GM12878 (cell line): Measurements from ENCODE around the gene BTG4. TPM values are rescaled to one million over a fixed set of nuclear protein-coding genes. Genes with fewer than 3 reads are reported as not detected.

Experiments used
- ATAC-seq: fragments of 200-7000 bp; cut with Tn5 transposase; 3 replicates; pipeline ENCODE4 v1.9.1; 2020; ENCODE audit warnings: mild to moderate bottlenecking, moderate library complexity
- BruUV-seq: library from RNA; stranded (reverse); fragments of 400-500 nt; replicated peaks from 2 replicates; lab custom pipeline; 2021; lab: Mats Ljungman, UMichigan
- CTCF ChIA-PET: fragments of 300-600 bp; sonication (Branson Sonifier 250); formaldehyde crosslinking; extraction: SDS; loops from one replicate; lab custom pipeline; 2021; ENCODE audit warnings: inconsistent platforms; lab: Yijun Ruan, JAX
- POLR2A ChIA-PET: fragments of 350-600 bp; formaldehyde crosslinking; extraction: SDS; loops from one replicate; lab custom pipeline; 2021; ENCODE audit warnings: inconsistent platforms; lab: Charles Lee
- RAD21 ChIA-PET: fragments of 300-600 bp; sonication (Branson Sonifier 250); formaldehyde crosslinking; loops from one replicate; lab custom pipeline; 2023; ENCODE audit warnings: antibody characterized with exemption; ENCODE audit not compliant: unreplicated experiment; lab: Charles Lee
- SMC1A ChIA-PET: fragments of 300-600 bp; sonication (Branson Sonifier 250); formaldehyde crosslinking; loops from one replicate; lab custom pipeline; 2023; ENCODE audit not compliant: unreplicated experiment, uncharacterized antibody; lab: Charles Lee
- DNase-seq: peaks from one replicate; pipeline ENCODE4 v3.0.0-alpha.2; 2011; ENCODE audit warnings: low read depth, low spot score
- FAIRE-seq: peaks from 3 replicates; lab custom pipeline; 2011; peaks lifted over from hg19 to GRCh38; lab: Jason Lieb, UNC
- H2AFZ ChIP-seq: 2 replicates; pipeline ENCODE4 v1.6.0; 2011; ENCODE audit warnings: low read depth, low read length, control low read depth; ENCODE audit not compliant: control insufficient read depth
- H3K27ac ChIP-seq: 2 replicates; pipeline ENCODE4 v1.5.1; 2011; ENCODE audit warnings: control low read depth; ENCODE audit not compliant: control insufficient read depth, insufficient read depth
- H3K27me3 ChIP-seq, 2 experiments: replicated peaks in 1 of 2; 2 replicates each; pipeline versions ENCODE4 v1.6.0 to v1.6.1; 2011; ENCODE audit warnings: low read length in 1 of 2; ENCODE audit not compliant: control insufficient read depth in 2 of 2, insufficient read depth in 2 of 2
- H3K36me3 ChIP-seq, 2 experiments: 2 replicates each; pipeline ENCODE4 v1.5.1; 2011; ENCODE audit warnings: low read length in 1 of 2; ENCODE audit not compliant: control insufficient read depth in 2 of 2, insufficient read depth in 2 of 2
- H3K4me1 ChIP-seq: 2 replicates; pipeline ENCODE4 v1.6.1; 2011; ENCODE audit warnings: mild to moderate bottlenecking, low read length, moderate library complexity, mixed read lengths; ENCODE audit not compliant: control insufficient read depth, insufficient read depth
- H3K4me2 ChIP-seq: 2 replicates; pipeline ENCODE4 v1.6.0; 2011; ENCODE audit warnings: control low read depth; ENCODE audit not compliant: control insufficient read depth, insufficient read depth
- H3K4me3 ChIP-seq: fragments of 200-600 bp; sonication (generic); 2 replicates; pipeline ENCODE4 v1.5.1; 2016
- H3K79me2 ChIP-seq: 2 replicates; pipeline ENCODE4 v1.6.0; 2011; ENCODE audit warnings: low read length; ENCODE audit not compliant: control insufficient read depth, insufficient read depth
- H3K9ac ChIP-seq: 2 replicates; pipeline ENCODE4 v1.8.0; 2011; ENCODE audit warnings: low read length, control low read depth, mixed read lengths; ENCODE audit not compliant: control insufficient read depth, insufficient read depth
- H3K9me3 ChIP-seq: replicated peaks from 3 replicates; pipeline ENCODE4 v1.5.1; 2011; ENCODE audit warnings: mild to moderate bottlenecking, low read length; ENCODE audit not compliant: control insufficient read depth, insufficient read depth
- H4K20me1 ChIP-seq: 2 replicates; pipeline ENCODE4 v1.6.0; 2011; ENCODE audit not compliant: control insufficient read depth, insufficient read depth
- FOS ChIP-seq: IDR thresholded peaks from 3 replicates; pipeline ENCODE4 v1.6.1; 2011; ENCODE audit warnings: borderline replicate concordance; ENCODE audit not compliant: insufficient read length; ENCODE audit errors: extremely low read depth
- GATAD2B ChIP-seq: fragments of 450-650 bp; conservative IDR thresholded peaks from 2 replicates; pipeline ENCODE4 v1.6.1; 2017; ENCODE audit warnings: low read depth, mild to moderate bottlenecking, moderate library complexity
- RFX5 ChIP-seq: IDR thresholded peaks from 2 replicates; pipeline ENCODE4 v1.6.1; 2011; ENCODE audit warnings: low read depth, low read length, improper control_type of control experiment
- ZBTB11 ChIP-seq: fragments of 450-650 bp; formaldehyde crosslinking; IDR thresholded peaks from 2 replicates; pipeline ENCODE4 v1.5.0; 2022; ENCODE audit warnings: mild to moderate bottlenecking, missing genetic modification characterization
- WGBS: methylation state at CpG from one replicate; pipeline ENCODE4 v1.1.6; 2016; ENCODE audit warnings: low lambda C conversion rate; ENCODE audit not compliant: insufficient replicate concordance, insufficient coverage; ENCODE audit errors: missing lambda C conversion rate; 5-methylcytosine and 5-hydroxymethylcytosine counted together
- in situ Hi-C: fragments of 300-500 bp; cut with MboI; formaldehyde crosslinking; loops from 9 replicates; pipeline ENCODE4 v1.14.3; 2018; ENCODE audit warnings: mixed read lengths
- intact Hi-C: fragments of 100-400 bp; cut with micrococcal nuclease; formaldehyde crosslinking; loops from one replicate; pipeline ENCODE4 v1.14.2; 2022; ENCODE audit not compliant: unreplicated experiment
- microRNA counts: library from miRNA; unstranded; fragments of <30 nt; microRNA quantifications from one replicate; lab custom pipeline; 2016
- microRNA-seq: library from miRNA; unstranded; fragments of <30 nt; microRNA quantifications from one replicate; pipeline ENCODE4, GENCODE V29; 2018
- polyA plus RNA-seq, 11 experiments: library from polyadenylated mRNA; depleted of rRNA in 4 of 11; unstranded in 6 of 11; stranded (reverse) in 5 of 11; fragments of >200 nt; fragmentation: Nextera tagmentation in 4 of 11; fragmentation: Illumina TruSeq in 1 of 11; extraction: Ambion mirVana in 4 of 11; extraction: Trizol in 1 of 11; gene quantifications; 1 replicate in 1 of 11; 2 replicates in 10 of 11; pipeline versions ENCODE4 v1.2.1 to v1.2.3, GENCODE V29; 2011 to 2016; ENCODE audit warnings: inconsistent platforms in 2 of 11, missing spikeins in 2 of 11, low read depth in 1 of 11
- small RNA-seq: library from RNA; depleted of rRNA; stranded (forward); fragments of <200 nt; gene quantifications from one replicate; pipeline ENCODE3, GENCODE V24; 2014
- total RNA-seq, 4 experiments: library from RNA; depleted of rRNA in 3 of 4; stranded (reverse); fragments of >200 nt in 3 of 4; fragmentation: Illumina TruSeq in 1 of 4; extraction: Trizol in 1 of 4; gene quantifications; 2 replicates each; pipeline versions ENCODE4 v1.2.1 to v1.2.3, GENCODE V29; 2013 to 2021
- TF ChIP-seq, protein P1 (sequence below): IDR thresholded peaks from 2 replicates; pipeline ENCODE4 v1.6.1; 2012; ENCODE audit warnings: low read depth, low read length, improper control_type of control experiment

Gene BTG4
- total and polyA plus RNA-seq, 10 of the 15 experiments (the other 5 are each of a cell fraction or from before 2014, with no cell fraction given) = 0.14 TPM; not detected in 9

DNA sequence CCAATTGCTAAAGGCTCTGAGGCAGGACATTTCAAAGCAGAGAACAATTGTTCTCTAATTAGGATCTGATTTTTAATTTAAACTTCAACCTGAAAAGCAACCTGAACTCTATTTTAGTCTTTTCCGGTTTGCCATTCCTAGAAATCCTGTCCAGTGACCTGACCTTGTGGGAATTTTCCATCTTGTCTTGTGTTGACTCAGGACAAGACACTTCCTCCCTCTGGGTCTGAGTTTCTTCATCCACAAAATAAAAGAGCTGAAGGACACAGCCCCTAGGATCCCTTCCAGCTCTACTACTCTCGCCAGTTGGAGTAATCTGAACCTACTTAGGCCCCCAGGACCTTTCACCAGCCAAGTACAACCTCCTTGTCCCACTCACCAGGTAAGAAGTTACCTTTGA is 66.6 kb downstream of the BTG4 start:
- ChIA-PET SMC1A (interaction anchor here (0.6 to 4.4 kb wide), 12 partner anchors 9 to 980 kb away, joined by 3 to 50 read pairs (median 5); no protein-coding TSS in a partner anchor), POLR2A (interaction anchor here (0.8 kb wide), 2 partner anchors 15 to 17 kb away, joined by 3 read pairs; no protein-coding TSS in a partner anchor), RAD21 (interaction anchor here (0.7 to 4.0 kb wide), 11 partner anchors 10 to 1010 kb away, joined by 3 to 45 read pairs (median 7); no protein-coding TSS in a partner anchor), CTCF (interaction anchor here (0.8 to 4.4 kb wide), 14 partner anchors 9 to 1010 kb away, joined by 3 to 64 read pairs (median 5); no protein-coding TSS in a partner anchor)
- intact Hi-C loops = loop anchor here (5.0 kb wide), 2 partner anchors 213 to 998 kb away; no protein-coding TSS in a partner anchor
- Histone ChIP-seq H3K27me3 (no peaks in the 10 kb centered on the region), H3K4me3 (no peak overlapping the region), H3K36me3 (no peaks in the 10 kb centered on the region), H4K20me1 (no peaks in the 10 kb centered on the region), H3K9me3 (no peaks in the 10 kb centered on the region; the same call in 2 of the 3 replicates), H3K4me1 (peaks cover 6% of the 10 kb centered on the region), H3K79me2 (no peaks in the 10 kb centered on the region), H3K27ac (no peak overlapping the region), H2AFZ (no peak overlapping the region), H3K9ac (no peak overlapping the region), H3K4me2 (no peak overlapping the region)
- no TSS peak for BruUV-seq
- DNase-seq (no peak), FAIRE-seq (no peak), ATAC-seq (no peak)
- WGBS = 27% methylated on average over 2 of the region's 2 CpGs
- TF ChIP-seq RFX5 (no peak), ZBTB11 (CRISPR knock-in tag) (no peak), FOS (no peak), GATAD2B (no peak)
- TF ChIP-seq, protein P1, sequence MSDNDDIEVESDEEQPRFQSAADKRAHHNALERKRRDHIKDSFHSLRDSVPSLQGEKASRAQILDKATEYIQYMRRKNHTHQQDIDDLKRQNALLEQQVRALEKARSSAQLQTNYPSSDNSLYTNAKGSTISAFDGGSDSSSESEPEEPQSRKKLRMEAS = no peak
- in situ Hi-C loops = loop anchor here (10.0 kb wide), 1 partner anchor 991 kb away; no protein-coding TSS in a partner anchor

MicroRNAs encoded within 50 kb of the gene (microRNA counts, 767-probe panel; counts per million panel counts)
- 55.3 counts per million for microRNA hsa-miR-34b-3p (lab: Ali Mortazavi, UCI)
- 1,244 counts per million, percentile 41 among the panel's probes with 10 or more counts for microRNA hsa-miR-34c-3p (lab: Ali Mortazavi, UCI)
- microRNA hsa-miR-34c-5p (lab: Ali Mortazavi, UCI) = 55.3 counts per million

Small RNA genes within 50 kb of the gene (microRNA-seq; reads per million reads assigned to microRNA genes)
- gene MIR34B (not detected), gene MIR34C (5.3 reads per million, percentile 30 among the genes with 10 or more reads in this experiment)

Small RNA genes within 50 kb of the gene (small RNA-seq; reads per million reads assigned to genes)
- gene MIR34B (0.47 reads per million, percentile 7 among the genes with 10 or more reads in this experiment), gene MIR34C (10.1 reads per million, percentile 95 among the genes with 10 or more reads in this experiment)

Other genes with a start within 250 kb of the BTG4 start
- 0.17 TPM in 1 of 2 replicates, not detected in the other for gene POU2AF3, start 213.8 kb downstream of the BTG4 start, total RNA-seq (2014; rRNA removed)
- not detected in 2 replicates for gene POU2AF3, start 213.8 kb downstream of the BTG4 start, total RNA-seq (2014; rRNA removed; fragmentation: Illumina TruSeq; extraction: Trizol)
- not detected in 2 replicates for gene POU2AF3, start 213.8 kb downstream of the BTG4 start, total RNA-seq (2021)
- 0.09 TPM in 1 of 2 replicates, not detected in the other for gene POU2AF3, start 213.8 kb downstream of the BTG4 start, polyA plus RNA-seq (2011; rRNA removed)
- gene POU2AF3, start 213.8 kb downstream of the BTG4 start, polyA plus RNA-seq (2014; fragmentation: Illumina TruSeq; extraction: Trizol) = not detected in 2 replicates
- gene POU2AF3, start 213.8 kb downstream of the BTG4 start, polyA plus RNA-seq (2014; fragmentation: Nextera tagmentation; extraction: Ambion mirVana) = not detected
- not detected in 2 replicates for gene POU2AF3, start 213.8 kb downstream of the BTG4 start, polyA plus RNA-seq (2014; rRNA removed)
- under 1 TPM in 1 of 2 experiments, not detected in 1; 0.17 TPM for gene POU2AF3, start 213.8 kb downstream of the BTG4 start, polyA plus RNA-seq (2016; fragmentation: Nextera tagmentation; extraction: Ambion mirVana)
- gene POU2AF1, start 133.1 kb downstream of the BTG4 start, total RNA-seq (2014; rRNA removed) = 28.7 and 31.2 TPM in 2 replicates
- gene POU2AF1, start 133.1 kb downstream of the BTG4 start, total RNA-seq (2014; rRNA removed; fragmentation: Illumina TruSeq; extraction: Trizol) = 31.9 and 35.1 TPM in 2 replicates
- gene POU2AF1, start 133.1 kb downstream of the BTG4 start, total RNA-seq (2021) = 165 and 169 TPM in 2 replicates
- 34.5 and 61.7 TPM in 2 replicates for gene POU2AF1, start 133.1 kb downstream of the BTG4 start, polyA plus RNA-seq (2011; rRNA removed)
- 97.7 and 107 TPM in 2 replicates for gene POU2AF1, start 133.1 kb downstream of the BTG4 start, polyA plus RNA-seq (2014; fragmentation: Illumina TruSeq; extraction: Trizol)
- gene POU2AF1, start 133.1 kb downstream of the BTG4 start, polyA plus RNA-seq (2014; fragmentation: Nextera tagmentation; extraction: Ambion mirVana) = 10 to 100 TPM; 13.1 to 92.7 TPM
- 93.5 and 128 TPM in 2 replicates for gene POU2AF1, start 133.1 kb downstream of the BTG4 start, polyA plus RNA-seq (2014; rRNA removed)
- gene POU2AF1, start 133.1 kb downstream of the BTG4 start, polyA plus RNA-seq (2016; fragmentation: Nextera tagmentation; extraction: Ambion mirVana) = 10 to 100 TPM; 71.3 to 79.7 TPM
- gene HOATZ, start 2.4 kb upstream of the BTG4 start, total RNA-seq (2014; rRNA removed) = 0.28 TPM in 1 of 2 replicates, not detected in the other
- gene HOATZ, start 2.4 kb upstream of the BTG4 start, total RNA-seq (2014; rRNA removed; fragmentation: Illumina TruSeq; extraction: Trizol) = not detected in 2 replicates
- gene HOATZ, start 2.4 kb upstream of the BTG4 start, total RNA-seq (2021) = not detected in 2 replicates
- not detected in 2 replicates for gene HOATZ, start 2.4 kb upstream of the BTG4 start, polyA plus RNA-seq (2011; rRNA removed)
- not detected in 2 replicates for gene HOATZ, start 2.4 kb upstream of the BTG4 start, polyA plus RNA-seq (2014; fragmentation: Illumina TruSeq; extraction: Trizol)
- not detected for gene HOATZ, start 2.4 kb upstream of the BTG4 start, polyA plus RNA-seq (2014; fragmentation: Nextera tagmentation; extraction: Ambion mirVana)
- gene HOATZ, start 2.4 kb upstream of the BTG4 start, polyA plus RNA-seq (2014; rRNA removed) = not detected in 2 replicates
- gene HOATZ, start 2.4 kb upstream of the BTG4 start, polyA plus RNA-seq (2016; fragmentation: Nextera tagmentation; extraction: Ambion mirVana) = not detected
- gene LAYN, start 28.3 kb upstream of the BTG4 start, total RNA-seq (2014; rRNA removed) = not detected in 2 replicates
- gene LAYN, start 28.3 kb upstream of the BTG4 start, total RNA-seq (2014; rRNA removed; fragmentation: Illumina TruSeq; extraction: Trizol) = not detected in 2 replicates
- 0.11 TPM in 1 of 2 replicates, not detected in the other for gene LAYN, start 28.3 kb upstream of the BTG4 start, total RNA-seq (2021)
- gene LAYN, start 28.3 kb upstream of the BTG4 start, polyA plus RNA-seq (2011; rRNA removed) = 0.14 TPM in 1 of 2 replicates, not detected in the other
- 0.10 TPM in 1 of 2 replicates, not detected in the other for gene LAYN, start 28.3 kb upstream of the BTG4 start, polyA plus RNA-seq (2014; fragmentation: Illumina TruSeq; extraction: Trizol)
- not detected for gene LAYN, start 28.3 kb upstream of the BTG4 start, polyA plus RNA-seq (2014; fragmentation: Nextera tagmentation; extraction: Ambion mirVana)
- not detected in 2 replicates for gene LAYN, start 28.3 kb upstream of the BTG4 start, polyA plus RNA-seq (2014; rRNA removed)
- under 1 TPM in 1 of 2 experiments, not detected in 1; 0.06 TPM for gene LAYN, start 28.3 kb upstream of the BTG4 start, polyA plus RNA-seq (2016; fragmentation: Nextera tagmentation; extraction: Ambion mirVana)
- gene SIK2, start 90.1 kb upstream of the BTG4 start, total RNA-seq (2014; rRNA removed) = 4.7 TPM in 2 replicates
- 3.5 and 3.7 TPM in 2 replicates for gene SIK2, start 90.1 kb upstream of the BTG4 start, total RNA-seq (2014; rRNA removed; fragmentation: Illumina TruSeq; extraction: Trizol)
- gene SIK2, start 90.1 kb upstream of the BTG4 start, total RNA-seq (2021) = 9.1 and 12.1 TPM in 2 replicates
- 5.3 and 14.2 TPM in 2 replicates for gene SIK2, start 90.1 kb upstream of the BTG4 start, polyA plus RNA-seq (2011; rRNA removed)
- gene SIK2, start 90.1 kb upstream of the BTG4 start, polyA plus RNA-seq (2014; fragmentation: Illumina TruSeq; extraction: Trizol) = 5.1 and 9.1 TPM in 2 replicates
- gene SIK2, start 90.1 kb upstream of the BTG4 start, polyA plus RNA-seq (2014; fragmentation: Nextera tagmentation; extraction: Ambion mirVana) = 1 to 10 TPM in 1 of 2 experiments, under 1 TPM in 1; 0.97 to 1.1 TPM
- 4.2 TPM in 2 replicates for gene SIK2, start 90.1 kb upstream of the BTG4 start, polyA plus RNA-seq (2014; rRNA removed)
- gene SIK2, start 90.1 kb upstream of the BTG4 start, polyA plus RNA-seq (2016; fragmentation: Nextera tagmentation; extraction: Ambion mirVana) = 1 to 10 TPM; 4.0 to 5.5 TPM